Activated CD4-positive, CD25-positive, alpha-beta regulatory T cell treated with anti-CD3 and anti-CD28 coated beads, Interleukin-2, amount 50 U/mL, for 16 hours (primary cell): ENCODE data around the gene DSE.

Experiments
- DNase-seq: peaks from one replicate; pipeline ENCODE4 v3.0.0-alpha.2; 2020; ENCODE audit warnings: low read depth, low spot score

DSE gene

DNA sequence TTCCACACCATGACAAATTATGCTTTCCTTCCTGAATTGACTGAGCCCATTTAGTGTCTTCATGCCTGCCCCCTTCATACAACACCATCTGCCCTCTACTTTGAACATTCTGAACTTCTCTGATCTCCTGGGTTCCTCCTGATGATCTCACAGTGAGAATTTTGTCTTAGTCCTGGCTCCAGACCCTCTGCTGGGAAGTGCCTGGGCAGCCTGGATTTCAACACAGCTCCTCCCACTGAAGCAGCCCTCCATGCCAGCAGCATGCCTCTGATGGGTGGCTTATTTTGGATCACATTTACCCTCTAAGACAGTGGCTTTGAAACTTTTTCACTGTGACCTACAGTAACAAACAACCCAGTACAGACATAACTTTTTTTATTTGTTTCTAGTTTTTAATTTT, 41.5 kb downstream of the DSE start:
- DNase-seq: no peak

DNA sequence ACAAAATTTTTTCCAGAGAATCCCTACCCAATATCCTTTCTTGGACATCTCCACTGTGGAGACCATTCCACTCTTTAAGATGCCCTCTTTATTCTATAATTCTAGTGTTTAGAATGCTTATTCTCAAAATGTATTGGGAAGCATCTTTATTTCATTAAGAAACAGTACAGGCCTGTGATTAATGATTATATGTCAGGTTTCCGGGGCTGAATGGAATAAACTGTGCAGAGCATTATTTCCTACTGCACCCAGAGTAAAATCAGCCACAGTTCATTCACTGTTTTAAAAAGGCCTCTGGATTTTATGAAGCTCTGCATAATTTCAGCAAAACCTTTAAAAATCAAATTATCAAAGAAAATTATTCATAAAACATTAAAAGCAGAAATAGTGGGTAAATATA, 42.6 kb downstream of the DSE start:
- DNase-seq: no peak

DNA sequence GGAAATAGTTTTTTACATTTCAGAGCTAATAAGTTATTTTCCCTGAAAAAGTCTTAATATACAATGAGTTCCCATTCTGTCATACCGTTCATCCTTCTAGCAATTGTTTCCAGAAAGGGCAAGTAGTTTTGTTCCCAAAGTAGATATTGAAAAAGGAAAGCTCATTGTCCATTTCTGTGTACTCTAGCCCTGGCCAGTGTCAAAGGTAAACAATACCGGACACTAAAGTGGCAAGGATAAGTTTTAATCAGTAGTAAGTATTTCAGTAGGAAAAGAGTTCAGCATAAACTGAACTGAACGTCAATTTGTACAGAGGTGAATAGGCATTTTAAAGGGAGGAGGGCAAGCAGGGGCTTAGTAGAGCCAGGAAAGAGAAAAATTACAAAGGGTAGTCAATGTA, 46.9 kb downstream of the DSE start:
- DNase-seq: no peak

DNA sequence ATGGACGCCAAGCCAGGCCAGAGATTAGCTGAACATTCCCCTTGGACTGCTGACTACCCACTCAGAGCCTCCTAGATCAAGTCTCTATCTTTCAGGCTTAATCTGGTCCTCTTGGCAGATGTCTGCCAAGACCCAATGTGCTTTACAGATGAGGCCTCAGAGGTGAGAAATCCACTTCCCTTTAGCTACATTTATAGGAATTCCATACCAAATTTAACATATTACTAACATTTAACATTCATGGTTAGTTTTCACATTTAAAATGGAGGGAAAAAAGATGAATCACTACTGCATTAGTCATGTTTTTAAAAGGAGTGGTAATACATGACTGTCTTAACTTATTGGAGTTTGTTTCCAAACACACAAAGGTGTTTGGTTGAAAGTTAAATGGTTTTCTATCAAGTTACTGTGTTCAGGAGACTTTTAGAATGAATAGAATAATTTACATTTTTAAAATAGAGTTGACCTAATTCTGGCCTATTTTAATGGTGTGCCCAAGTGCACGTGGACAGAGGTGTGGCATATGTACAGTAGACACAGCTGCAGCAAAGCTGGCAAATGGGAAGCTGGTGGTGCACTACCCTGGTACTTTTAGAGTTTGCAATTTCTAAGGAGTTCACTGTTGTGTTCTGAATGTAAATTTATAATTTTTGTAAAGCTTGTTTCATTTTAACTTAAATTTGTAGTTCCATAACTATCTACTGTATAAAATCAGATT, 48.5 kb downstream of the DSE start:
- no peak for DNase-seq

DNA sequence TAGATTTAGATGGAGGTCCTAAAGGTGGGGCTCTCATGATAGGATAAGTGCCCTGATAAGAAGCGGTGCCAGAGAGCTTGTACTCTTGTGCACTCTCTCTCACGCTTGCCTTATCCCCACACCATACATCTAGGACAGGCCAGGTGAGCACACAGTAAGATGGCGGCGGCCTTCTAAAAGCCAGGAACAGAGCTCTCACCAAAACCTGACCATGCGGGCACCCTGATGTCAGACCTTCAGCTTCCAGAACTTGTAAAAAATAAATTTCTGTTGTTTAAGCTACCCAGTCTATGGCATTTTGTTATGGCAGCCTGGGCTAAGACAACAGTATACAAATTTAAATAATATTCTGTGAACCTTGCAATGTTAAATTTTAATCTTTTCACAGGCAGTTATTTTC, 49.6 kb downstream of the DSE start:
- no peak for DNase-seq

DNA sequence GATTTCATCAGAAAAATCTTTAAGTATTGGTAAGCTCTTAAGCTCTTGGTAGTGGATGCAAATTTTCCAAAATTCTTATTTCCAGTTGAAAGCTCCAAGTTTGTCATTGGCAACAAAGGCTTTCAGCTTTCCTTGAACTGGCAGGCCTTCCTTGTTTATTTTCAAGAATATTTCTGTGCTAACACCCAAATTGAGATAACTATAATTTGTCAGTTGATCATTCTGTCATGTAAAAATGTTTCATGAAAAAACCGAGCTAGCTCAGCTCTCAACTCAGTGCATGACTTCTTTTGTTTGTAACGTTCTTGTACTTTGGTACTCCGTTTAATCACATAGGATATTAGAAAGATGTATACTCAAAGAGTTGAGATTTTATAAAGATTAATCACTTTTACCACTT, 51.5 kb downstream of the DSE start:
- no peak for DNase-seq

DNA sequence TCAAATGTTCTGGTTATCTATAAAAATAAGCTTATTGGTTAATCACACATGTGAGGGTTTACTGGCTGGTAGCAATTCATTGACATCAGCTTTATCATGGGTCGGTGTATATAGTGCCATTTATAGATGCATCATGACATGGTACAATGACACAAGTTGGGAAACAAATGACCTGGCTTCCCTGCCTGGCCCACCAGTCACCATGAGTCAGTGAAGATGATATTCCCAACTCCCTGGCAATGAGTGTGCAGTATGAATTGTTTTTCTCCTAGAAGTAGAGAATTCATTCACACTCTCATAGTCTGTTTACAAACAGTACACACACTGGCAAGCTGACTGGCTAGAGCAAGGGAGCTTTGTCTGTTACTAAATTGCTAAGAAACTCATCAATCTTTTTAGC, 53.3 kb downstream of the DSE start:
- DNase-seq: no peak

DNA sequence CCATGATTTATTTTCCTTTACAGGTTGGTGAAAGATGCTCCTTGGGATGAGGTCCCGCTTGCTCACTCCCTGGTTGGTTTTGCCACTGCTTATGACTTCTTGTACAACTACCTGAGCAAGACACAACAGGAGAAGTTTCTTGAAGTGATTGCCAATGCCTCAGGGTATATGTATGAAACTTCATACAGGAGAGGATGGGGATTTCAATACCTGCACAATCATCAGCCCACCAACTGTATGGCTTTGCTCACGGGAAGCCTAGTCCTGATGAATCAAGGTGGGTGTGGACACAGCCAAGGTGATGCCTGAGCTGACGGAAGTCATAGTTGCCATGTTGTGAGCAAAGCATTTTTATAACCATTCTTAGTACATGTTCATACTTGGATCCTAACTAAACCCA, 55.8 kb downstream of the DSE start:
- no peak for DNase-seq

DNA sequence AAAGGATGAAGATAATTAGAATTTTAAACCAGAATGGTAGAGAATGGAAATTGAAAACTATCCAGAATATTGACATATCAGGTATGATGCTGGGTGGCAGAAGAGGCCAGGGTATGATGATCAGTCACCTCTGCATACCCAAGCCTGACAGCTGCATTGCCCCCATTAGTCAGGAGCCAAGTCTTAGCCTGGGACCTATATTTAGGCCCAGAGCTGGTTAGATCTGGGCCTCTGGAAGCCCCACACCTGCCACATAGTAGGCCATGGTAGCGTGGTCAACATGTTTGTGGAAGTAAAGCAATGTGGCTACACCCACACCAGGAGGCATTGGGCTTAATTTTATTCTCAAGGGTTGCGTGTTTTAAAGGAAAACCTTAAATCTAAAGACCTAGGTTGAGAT, 58.4 kb downstream of the DSE start:
- no peak for DNase-seq

DNA sequence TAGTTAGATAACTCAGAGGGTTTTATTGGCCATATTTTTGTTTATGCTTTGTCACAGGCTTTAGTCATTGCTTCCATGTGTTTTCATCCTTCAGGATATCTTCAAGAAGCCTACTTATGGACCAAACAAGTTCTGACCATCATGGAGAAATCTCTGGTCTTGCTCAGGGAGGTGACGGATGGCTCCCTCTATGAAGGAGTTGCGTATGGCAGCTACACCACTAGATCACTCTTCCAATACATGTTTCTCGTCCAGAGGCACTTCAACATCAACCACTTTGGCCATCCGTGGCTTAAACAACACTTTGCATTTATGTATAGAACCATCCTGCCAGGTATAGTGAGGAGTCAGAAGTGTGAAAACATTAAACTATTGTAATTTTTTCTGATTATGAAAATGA, 60.1 kb downstream of the DSE start:
- no peak for DNase-seq

DNA sequence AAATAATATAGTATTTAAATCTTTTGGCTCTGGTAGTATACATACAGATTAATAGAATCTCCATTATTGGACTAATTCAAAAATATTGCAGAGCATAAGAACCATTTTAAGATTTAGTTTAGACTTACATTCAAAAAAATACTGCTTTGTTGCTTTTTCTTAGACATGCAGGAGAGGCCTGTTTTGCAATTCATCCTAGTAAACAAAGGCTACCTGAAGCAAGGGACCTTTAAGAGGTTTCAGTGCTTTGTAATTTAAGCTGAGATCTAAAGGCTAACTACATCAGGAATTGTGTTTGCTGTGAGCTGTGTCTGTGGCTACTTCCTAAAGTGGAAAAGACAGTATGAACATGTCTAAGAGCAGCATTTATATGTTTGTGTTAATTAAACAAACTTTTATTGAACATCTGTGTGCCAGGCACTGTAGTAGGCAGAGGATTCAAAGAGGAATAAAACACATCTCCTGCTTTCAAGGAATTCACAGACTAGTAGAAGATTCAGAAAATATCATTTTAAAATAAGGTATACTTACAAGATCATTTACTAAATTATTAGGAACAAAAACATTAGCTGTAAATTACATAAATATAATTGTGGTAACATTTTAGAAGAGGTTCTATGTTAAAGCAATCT, 61.3 kb downstream of the DSE start:
- DNase-seq: no peak

DNA sequence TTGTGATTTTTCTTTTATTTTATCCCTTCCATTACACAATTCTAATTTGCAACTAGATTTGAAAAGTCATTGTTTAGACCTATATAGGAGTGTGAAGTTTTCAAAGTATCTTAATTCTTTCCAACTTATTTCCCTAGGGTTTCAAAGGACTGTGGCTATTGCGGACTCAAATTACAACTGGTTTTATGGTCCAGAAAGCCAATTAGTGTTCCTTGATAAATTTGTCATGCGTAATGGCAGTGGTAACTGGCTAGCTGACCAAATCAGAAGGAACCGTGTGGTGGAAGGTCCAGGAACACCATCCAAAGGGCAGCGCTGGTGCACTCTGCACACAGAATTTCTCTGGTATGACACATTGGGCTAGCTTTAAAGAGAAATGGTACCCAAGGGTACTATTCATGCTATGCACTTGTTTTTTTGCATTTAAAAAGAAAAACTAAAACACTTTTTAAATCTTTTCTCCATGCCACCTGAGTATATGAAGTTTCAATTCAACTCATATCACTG, 62.5 kb downstream of the DSE start:
- no peak for DNase-seq

DNA sequence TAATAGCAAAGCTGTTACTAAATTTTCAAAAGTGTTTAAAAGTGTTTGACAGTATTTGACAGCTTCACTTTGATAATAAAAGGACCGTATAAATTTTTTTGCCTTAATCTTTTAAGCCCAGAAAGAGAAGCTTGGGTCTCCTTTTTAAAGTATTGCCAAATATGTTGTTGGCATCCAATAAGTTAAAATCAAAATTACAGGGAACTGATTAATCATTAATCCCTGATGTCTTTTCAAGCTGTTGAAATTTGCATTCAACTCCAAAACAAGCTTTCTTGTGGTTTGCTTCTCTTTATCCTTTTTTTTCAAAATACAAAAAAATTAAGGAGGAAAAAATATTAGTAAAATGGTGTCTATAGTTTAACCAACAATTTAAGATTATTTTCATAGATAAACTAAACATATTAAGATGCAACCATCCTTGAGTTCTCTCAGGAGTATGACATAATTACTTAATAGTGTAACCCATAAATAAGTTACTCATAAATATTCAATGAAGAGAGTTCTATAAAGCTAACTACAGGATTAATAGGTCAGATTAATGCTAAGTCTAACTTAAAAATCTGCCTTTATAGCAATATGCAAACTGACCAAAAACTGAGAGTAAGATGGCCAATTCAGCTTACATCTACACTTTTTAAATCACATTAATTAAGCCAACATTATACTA, 63.4 kb downstream of the DSE start:
- DNase-seq: no peak

DNA sequence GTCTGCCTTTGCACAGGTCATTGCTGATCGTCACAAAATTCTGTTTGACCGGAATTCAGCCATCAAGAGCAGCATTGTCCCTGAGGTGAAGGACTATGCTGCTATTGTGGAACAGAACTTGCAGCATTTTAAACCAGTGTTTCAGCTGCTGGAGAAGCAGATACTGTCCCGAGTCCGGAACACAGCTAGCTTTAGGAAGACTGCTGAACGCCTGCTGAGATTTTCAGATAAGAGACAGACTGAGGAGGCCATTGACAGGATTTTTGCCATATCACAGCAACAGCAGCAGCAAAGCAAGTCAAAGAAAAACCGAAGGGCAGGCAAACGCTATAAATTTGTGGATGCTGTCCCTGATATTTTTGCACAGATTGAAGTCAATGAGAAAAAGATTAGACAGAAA, 65.8 kb downstream of the DSE start:
- DNase-seq: no peak

DNA sequence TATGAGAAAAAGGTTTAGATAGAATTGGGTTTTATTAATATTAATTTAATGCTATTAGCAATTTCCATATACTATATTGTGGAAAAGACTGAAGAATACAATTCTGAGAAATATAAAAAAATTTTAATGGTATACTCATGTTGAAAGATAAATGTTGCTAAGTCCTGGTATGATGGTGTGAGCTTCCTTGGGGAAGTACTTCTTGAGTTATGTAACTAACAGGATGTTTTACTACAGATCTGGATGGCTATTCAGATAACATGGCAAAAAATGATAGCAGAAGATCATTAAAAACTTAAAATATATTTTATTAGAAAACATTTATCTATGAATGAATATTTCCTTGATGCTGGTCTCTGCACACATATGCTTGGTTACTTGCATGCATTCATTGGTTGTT, 66.9 kb downstream of the DSE start:
- no peak for DNase-seq

DNA sequence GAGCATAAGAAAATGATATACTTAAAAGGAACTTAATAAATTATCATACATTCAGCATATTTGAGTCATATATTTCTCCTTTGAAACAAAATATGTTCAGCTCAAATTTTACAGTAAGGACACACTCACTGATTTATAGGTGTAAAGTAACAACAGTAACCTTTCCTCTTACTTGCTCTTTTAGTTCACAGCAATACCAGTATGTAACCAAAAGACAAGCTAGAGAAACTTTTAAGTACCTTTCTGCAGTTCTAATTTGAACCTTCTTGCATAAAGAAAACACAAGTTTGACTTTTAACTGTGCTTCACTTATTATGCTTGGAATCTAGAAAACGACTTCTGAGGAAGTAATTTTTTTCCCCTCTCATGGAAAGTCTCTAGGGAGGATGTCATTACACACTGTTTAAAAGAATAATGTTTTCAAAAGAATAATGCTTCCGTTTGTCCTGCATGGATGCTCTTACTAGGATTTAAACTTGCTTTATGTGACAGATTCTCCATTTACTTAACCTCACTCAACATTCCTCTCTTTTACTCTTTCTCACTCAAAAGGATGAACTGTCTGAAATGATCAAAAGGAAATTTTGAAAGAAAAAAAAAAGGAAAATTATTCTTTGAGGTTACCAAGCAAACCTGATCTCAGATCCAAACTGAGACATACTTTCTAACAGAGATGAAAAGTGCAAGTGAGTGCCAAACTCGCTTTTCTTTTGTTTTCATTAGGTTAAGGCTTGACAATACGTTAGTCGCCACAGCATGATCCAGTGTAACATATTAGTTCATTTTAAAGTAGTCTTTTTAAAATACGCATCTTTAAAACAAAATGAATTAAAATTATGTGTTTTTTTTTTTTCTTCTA, 68.1 kb downstream of the DSE start:
- DNase-seq: no peak

DNA sequence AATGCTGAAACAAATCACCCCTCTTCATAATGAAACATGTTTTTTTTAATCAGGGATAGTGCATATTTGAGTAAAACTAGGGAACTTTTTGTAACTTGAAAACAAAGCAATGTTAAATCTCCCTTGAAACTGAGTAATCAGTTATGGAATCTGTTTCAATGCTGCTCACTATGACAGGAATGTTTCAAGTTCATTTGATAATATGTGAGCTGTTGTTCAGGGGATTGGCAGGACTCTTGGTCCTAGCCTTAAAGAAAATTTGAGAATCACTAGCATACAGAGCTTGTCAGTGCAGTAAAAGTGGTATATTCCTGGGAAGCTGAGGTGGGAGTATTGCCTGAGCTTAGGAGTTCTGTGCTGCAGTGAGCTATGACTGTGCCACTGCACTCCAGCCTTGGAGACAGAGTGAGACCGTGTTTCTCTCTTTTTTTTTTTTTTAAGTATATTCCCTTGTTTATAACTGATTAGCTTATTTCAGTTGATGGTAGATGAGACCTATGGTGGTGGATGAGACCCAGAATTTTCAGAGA, 68.8 kb downstream of the DSE start:
- DNase-seq: no peak

DNA sequence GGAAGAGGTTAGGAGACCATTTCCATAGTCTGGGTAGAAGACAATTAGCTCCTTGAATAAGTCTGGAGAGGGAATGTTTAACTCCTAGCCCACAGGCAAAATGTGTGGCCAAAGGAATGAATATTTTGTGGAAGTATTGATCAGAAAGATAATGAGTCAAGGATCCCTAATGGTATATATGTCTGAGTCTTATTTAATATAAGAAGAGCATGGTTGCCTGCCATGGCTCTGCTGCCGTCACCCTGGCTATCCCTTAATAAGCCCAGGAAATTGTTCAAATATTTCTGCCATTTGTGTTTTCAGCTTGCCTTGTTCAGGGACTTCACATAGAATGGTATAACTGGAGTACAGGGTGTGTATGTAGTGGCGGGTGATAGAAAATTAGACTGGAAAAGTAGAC, 72.4 kb downstream of the DSE start:
- DNase-seq: no peak

DNA sequence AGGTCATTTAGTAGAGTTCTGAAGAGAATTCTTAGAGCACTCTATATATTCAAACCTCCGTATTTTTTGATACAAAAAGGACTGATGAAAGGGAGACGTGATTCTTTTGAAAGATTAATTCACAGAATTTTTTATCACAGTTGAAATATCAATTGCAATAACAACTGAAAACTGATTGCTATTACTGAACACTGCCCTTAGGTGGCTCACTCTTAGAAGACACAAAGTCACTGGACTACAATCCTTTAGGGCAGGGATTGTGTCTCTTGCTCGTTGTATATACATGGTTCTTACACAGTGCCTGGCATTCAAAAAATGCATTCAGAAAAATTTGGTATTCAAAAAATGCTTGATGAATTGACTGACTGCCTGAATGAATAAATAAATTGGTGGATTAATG, 73.3 kb downstream of the DSE start:
- DNase-seq: no peak

DNA sequence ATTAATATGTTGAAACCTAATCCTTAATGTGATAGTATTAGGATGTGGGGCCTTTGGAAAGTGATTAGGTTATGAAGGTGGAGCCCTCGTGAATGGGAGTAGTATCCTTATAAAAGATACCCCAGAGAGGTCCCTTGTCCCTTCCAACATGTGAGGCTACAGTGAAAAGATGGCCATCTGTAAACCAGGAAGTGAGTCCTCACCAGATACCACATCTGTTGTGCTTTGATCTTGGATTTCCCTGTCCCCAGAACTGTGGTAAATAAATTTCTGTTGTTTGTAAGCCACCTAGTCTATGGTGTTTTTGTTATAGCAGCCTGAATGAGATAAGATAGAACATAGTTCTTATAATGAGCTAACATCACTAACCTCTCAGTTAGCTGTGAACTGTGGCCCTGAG, 73.8 kb downstream of the DSE start:
- no peak for DNase-seq

DNA sequence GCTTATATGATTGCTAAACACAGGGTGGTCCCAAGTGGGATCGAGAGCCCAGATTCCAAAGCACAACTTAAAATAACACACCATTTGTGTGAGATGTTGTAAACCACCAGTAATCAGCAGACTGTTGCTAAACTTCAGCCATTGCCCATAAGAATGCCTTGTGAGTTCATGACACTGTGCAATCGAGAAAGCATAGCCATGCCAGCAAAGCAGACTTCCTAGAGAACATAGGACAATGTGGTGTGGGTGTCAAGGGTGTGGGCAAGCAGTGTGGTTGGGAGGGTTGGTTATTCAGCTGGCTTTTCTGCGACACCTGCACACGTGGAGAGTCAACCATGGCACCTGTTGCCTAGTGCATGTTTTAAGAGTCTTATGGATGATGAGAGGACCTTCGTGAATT, 74.4 kb downstream of the DSE start:
- no peak for DNase-seq

DNA sequence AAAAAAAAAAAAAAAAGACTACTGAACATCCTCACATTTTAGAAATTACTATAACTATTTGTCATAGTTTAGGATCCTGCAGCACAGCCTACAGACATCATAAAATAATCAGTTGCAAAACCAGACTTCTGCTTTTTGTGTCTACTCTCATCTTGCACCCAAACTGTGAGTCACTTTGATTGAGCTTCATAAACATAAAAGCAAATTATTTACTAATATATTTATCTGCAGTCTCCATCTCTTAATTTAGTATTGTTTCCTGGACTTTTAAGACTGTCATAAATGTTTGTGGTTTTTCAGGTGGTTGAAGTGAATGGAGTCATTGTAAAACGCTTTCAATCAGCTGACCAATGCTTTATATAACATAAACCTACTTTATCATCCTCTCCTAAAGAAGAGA, 75.7 kb downstream of the DSE start:
- no peak for DNase-seq
